ENCODE measurements around the gene SIAE.

The SIAE gene, protein sequence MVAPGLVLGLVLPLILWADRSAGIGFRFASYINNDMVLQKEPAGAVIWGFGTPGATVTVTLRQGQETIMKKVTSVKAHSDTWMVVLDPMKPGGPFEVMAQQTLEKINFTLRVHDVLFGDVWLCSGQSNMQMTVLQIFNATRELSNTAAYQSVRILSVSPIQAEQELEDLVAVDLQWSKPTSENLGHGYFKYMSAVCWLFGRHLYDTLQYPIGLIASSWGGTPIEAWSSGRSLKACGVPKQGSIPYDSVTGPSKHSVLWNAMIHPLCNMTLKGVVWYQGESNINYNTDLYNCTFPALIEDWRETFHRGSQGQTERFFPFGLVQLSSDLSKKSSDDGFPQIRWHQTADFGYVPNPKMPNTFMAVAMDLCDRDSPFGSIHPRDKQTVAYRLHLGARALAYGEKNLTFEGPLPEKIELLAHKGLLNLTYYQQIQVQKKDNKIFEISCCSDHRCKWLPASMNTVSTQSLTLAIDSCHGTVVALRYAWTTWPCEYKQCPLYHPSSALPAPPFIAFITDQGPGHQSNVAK

DNA sequence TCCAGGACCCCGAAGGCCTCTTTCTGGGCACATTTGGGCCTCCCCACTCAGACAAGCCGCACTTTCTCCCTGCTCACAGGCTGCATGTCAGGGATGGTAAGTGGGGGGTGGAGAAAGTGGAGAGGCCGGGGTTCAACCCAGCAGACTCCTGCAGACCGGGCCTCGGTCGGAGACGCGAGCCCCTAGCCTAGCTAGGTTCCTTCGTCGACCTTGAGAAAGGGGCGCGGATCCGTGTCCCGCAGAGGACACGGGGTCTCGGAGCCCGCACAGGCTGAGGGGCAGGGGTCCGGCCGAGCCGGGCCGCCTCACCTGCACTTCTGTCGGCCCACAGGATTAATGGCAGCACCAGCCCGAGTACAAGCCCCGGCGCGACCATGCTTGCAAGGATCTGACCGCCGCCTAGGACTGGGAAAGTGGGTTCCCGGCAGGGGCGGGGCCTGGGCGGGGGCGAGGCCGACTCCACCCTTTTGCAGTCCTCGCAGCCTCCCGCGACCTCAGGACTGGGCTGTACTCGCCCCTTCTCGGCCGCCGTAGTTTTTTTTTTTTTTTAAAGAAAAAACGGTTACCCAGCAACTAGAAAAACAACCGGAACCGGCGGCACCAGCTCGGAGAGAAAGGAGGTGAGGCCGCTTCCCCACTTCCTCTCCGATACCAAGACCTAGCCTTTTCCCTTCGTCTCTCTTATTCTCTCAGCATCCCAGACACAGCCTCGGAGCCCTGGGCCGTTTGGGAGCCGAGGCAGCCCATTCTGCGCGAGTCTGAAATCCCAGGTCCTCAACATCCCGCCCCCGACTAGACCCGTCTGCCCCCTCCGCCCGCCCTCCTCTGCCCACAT, at the start of gene SIAE, which contains the start of gene SPA17:
SIAE (minus strand) TSS at position 407 of the 835 bp plus-strand sequence; CDS start at position 376, 31 bp downstream.
SPA17 (plus strand) TSS at position 572 of the 835 bp plus-strand sequence. CDS start 1,361 bp downstream, outside the sequence.
- DNase-seq = peak; percentile 94

DNA sequence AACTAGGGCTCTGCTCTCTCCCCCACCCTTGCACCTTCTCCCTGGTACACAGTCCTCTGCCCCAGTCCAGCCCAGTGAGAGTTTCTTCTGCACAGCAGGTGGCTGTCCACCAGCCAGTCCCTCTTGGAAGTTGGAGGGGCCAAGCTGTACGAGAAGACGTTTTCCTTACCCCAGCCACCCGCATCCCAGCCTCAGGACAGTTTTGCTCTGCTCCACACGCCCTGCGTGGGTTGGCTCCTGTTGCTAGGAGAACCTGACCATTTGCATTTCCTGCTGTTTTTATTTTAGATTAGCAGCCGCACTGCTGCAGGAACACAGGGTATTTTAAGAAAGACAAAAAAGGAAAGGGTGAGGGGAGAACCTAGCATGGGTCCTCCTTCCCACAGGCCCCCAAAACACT, 48.6 kb upstream of the SIAE start:
- no peak for DNase-seq

DNA sequence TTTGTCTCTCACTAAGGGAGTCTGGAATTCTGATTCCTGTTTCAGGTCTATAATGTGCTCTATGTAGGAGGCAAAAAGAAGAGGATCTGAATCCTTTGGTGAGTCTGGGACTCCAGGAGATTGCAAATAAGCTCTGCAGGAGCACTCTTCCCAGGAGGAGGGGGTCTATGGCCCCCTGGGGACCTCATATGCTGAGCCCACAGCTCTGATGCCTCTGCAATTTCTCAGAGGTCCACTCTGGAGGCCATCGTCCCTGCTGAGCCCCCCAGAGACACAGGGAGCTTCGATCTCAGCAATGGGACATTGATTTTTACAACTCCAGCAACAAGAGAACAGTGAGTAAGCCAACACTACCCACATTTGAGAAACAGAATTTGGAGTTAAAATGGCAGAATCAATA, 46.0 kb upstream of the SIAE start:
- DNase-seq = no peak

DNA sequence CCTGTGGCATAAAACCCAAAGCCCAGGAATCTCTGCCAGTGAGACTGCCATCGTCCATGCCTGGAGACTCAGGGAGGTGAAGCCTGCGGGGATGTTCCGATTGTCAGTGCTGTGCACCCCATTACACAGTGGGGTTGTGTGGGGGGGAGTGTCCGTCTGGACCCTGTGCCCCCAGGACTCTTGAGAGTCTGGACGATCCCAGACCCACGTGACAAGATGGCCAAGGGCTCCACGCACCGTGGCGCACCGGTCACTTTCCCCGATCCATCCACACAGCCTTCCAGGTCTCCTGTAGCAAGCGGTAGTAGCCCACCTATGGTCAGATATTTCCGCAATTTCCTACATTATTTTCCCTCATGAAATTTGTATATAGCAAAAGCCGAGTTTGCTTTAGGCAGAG, 45.3 kb upstream of the SIAE start:
- no peak for DNase-seq

DNA sequence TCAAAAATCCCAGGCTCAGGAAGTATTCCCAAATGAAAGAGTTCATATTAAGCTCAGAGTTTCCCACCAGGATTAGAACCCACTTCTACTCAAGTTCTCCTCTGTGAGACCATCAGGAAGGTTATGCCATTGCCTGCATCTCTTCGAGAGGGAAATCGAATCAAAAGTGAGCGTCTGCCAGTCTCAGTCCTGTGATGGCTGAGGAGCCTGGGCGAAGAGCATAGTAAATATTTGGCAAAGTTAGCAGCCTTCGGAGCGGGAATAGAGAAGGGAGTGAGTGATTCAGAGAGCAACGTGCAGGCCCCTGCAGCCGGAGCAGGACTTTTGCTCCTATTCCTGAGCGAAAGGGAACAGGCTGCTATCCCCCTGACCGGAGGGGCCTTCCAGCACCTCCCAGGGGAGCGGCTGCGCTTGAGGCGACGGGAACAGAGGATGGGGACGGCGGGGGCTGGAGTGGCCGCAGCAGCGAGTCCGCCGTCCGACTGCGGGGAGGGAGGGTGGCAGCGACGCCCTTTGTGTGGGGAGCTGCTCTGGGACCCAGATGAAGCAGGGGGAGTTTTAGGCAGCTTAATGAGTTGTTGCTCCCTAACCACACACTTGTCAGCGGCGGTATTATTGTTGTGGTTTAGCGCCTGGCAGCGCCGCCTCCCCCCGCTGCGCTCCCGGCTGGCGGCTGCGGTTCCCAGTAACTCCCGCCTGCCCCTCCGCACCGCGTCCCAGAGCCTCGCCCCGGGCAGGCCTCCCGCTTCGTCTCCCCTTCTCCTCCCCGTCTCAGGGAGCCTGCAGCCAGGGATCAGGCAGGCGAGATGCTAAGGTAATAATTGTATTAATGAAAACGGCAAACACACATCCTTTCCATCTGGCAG, 44.5 kb upstream of the SIAE start:
- no peak for DNase-seq

DNA sequence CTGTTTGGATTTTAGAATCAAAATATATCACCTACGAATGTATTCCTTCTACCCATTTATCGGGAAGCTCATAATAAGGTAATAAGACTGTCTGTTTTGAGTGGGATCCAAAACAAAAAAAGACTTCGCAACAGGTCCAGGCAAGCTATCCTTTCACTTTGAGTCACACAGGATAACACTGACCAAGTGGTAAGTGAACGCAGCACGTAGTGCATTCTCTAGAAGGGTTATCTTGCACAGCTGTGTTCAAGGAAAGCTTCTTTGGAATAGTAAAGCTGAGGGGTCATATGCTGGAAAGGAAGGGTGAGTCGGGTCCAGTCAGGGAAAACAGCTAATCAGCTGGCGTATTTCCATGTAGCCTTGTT, 43.9 kb upstream of the SIAE start:
- no peak for DNase-seq

DNA sequence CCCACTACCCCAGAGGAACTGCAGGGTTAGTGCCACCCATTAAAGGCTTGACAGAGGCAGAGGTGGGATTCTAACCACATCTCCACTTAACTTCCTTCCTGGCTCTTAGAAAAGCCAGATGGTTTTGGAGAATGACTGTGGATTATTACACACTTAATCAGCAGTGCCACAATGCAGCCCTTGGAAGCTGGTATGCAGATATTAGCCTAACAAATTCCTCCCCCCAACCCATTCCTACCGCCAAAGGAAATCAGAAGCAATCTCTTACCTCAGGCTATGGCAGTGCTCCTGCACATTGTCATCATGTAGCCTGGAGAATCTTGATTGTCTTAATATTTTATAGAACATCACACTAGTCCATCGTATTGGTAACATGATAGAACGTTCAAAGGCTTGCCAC, 43.1 kb upstream of the SIAE start:
- no peak for DNase-seq

DNA sequence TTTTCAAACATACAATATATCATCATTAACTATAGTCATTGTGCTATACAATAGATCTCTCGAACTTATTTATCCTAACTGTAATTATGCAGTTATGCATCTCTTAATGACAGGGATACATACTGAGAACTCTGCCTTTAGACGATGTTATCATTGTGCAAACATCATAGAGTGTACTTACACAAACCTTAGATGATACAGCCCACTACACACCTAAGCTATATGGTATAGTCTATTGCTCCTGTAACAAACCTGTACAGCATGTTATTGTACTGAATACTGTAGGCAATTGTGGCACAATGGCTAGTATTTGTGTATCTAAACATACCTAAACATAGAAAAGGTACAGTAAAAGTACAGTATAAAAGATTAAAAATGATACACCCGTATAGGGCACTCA, 38.9 kb upstream of the SIAE start:
- DNase-seq = no peak

DNA sequence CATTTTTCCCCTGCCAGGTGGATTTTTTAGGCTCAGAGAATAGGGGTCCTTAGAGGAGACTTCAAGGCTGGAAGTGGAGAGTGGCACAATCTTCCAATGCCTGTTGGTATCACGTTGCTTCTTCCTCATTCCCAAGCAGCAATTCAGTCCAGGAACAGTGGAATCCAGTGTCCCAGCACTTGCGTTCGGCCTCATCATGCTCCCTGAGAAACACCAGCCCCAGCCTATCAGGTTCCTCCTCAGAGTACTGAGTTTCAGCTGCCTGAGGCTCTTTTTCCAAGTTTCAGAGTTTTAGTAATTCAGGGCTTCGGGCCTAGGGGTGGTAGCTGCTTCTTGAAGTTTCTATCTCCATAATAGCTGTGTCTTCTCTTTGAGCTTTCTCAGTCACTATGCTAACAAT, 34.3 kb upstream of the SIAE start:
- no peak for DNase-seq

DNA sequence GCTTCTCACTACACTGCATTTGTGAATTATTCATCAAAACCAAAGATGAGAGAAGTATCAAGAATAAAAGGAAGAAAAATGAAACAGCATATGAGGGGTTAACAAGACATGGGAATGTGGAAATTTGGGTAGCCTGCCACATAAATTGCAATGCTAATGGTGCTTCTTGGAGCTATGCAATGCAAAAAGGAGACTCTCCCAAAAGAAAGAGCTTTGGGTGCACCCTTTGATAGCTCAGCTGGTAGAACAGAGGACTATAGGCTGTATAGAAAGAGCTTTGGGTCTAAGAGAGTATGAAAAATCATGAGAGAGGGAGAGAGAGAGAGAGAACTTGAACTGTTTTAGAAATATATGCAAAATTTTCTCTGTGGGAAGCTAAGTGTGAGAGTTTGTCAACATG, 26.5 kb upstream of the SIAE start:
- DNase-seq = no peak

DNA sequence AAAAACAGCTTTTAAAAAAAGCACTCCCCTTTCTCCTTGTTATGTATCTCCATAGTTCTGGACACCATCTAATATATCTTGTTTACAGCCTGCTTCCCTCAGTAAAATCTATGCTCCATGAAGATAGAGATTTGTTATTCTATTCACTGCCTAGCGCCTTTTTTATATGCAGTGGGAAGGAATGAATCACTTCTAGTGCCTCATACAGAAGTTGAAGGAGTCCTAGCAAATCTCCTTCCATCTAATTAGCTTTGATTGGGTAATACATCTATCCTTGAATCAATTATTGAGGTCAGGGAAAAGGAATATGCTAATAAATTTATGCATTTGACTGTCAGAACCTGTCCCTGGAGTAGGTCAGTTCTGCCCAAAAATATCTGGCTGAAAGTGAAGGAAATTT, 26.0 kb upstream of the SIAE start:
- no peak for DNase-seq

DNA sequence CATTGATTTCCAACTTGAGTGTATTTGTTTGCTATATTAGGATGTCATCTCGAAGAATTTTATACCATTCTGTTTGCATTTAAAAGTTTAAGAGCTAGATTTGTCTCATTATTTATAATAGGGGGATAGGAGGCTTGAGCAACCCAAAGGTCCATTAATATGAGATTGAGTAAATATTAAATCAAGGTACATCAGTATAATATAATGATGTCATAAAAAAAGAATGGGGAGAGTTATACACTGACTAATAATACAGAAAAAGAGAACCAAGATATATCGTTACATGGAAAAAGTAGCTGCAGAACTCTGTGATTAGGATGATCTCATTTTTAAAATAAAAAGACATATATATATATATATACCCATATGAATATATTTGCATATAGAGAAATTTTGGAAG, 19.6 kb upstream of the SIAE start:
- no peak for DNase-seq

DNA sequence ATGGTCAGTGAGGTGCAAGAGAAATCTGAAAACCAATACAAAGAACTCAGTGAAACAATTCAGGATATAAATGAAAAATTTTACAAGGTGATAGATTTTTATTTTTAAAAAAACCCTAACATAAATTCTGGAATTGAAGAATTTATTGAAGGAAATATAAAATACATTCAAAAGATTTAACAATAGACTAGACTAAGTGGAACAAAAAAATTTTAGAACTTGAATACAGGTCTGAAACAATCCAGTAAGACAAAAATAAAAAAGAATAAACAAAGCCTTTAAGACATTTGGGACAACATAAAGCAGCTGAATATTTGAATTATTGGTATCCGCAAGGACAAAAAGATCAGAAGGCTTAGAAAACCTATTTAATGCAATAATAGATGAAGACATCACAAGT, 8.9 kb upstream of the SIAE start:
- no peak for DNase-seq

DNA sequence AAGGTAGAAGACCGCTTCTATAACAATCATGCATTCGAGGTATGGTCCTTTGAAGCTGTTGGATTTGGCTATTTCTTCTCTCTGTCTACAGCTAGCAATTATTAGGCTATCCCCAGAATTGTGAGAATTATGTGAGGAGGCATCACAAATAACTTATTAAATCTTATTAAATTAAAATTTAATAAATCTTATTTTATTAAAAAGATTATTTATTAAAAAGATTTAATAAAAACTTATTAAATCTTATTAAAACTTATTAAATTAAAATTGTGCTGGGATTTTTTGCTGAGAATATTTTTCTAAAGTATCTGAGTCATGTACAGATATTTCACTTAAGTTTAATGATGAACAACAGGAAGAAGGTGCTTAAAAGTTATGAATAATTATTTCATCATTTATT, 7.9 kb upstream of the SIAE start:
- DNase-seq = no peak

DNA sequence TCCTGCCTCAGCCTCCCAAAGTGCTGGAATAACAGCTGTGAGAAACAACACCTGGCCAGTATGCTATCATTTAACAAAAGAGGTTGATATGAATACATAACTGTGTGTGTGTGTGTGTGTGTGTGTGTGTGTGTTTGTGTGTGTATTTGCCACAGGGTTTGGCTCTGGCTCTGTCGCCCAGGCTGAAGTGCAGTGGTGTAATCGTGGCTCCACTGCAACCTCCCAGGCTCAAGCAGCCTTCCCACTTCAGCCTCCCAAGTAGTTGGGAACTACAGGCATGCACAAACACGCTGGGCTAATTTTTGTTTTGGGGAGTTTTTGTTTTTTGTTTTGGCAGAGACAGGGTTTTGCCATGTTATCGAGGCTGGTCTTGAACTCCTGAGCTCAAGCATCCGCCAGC, 4.9 kb upstream of the SIAE start:
- no peak for DNase-seq

DNA sequence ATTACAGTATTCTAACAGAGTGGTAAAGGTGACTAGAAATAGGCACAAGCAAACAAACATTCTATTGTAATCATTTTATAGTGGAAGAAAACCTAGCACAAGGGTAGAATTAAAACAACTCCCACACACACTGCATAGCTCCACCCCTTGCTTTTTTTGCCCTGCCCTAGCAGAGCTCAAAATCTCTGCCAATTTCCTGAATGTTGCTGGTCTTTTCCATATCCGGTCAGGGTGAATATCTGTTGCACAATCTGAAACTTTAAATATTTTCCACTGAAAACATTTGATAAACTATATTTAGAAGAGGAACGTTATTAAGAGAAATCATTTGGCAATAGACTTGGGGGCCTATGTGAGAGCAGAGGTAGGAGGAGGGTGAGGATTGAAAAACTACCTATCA, 2.8 kb upstream of the SIAE start:
- no peak for DNase-seq

DNA sequence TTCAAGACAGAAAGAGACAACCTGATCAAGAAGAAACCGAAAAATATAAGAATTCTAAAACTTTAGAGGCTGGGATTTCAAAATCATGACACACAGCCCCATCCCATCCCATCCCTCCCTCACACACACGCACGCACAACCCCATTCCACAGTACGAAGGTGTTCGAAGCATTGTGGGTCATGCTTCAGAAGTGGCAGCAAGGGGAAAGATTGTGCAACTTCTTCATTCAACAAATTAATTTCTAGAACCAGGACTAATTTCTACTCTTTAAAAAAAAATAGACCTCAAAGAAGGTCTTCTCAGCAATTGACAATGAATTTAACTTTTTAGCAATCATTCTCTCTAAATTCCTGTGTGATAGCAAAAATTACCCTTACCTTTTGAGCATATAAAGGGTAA, 1.0 kb upstream of the SIAE start:
- DNase-seq = no peak

DNA sequence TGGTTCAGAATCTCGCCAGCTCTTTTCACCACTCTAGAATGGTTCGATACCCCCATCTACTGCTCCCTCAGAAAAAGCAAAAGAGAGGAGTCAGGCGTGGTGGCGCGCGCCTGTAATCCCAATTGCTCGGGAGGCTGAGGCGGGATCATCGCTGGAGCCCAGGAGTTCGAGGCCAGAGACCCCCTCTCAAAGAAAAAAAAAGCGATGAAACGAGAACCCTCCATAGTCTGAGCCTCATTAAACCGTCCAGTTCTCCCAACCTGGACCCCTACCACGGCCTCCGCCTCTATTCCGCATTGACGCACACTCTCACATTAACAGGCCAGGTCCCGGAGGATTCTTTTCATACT, 604 bp upstream of the SIAE start:
- no peak for DNase-seq

DNA sequence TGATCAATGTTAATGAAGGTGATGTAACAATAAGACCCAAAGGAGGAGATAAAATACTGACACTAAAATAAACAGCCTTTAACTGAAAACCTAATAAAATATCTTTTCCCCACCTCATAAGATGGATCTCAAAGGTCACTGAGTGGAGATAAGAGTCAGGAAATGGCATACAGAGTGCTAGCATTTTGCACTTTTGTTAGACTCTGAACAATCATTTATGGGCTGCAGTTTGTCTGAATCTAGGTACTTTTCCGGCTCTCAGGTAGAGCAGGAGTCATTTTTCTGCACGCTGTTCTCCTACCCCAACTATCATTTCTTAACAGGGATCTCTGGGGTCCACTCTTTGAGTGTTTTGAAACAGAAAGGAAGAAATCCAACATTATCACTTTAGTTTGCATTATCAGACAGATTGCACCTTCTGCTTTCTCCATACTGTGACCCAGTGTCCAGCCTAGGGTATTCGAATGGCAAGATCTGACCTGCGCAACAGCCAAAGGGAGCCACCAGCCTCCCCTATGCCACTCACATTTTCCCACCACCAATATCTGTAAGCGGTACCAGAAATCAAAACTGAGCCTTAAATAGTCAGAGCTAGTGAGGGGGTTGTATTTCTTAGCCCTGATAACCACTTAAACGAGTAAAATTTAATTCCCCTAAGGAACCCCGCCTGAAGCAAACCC, 863 bp downstream of the SIAE start:
- DNase-seq = no peak

DNA sequence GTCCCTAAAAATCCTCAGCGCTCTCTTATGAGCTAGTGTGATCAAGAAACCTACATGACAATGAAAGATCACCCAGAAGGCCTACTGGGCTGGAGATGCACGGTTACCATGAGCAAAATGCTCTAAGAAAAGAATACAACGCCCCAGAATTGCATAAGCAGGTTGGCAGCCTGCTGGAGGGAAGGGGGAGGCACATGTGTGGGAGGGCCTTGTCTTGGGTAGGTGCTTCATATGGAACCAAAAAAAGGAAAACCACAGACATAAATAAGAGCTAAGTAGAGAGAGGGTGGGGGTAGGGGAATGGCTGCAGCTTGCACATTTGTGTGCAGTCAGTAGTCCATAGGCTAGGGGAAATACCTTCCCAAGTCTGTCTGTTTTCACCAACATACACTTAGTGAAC, 2.8 kb downstream of the SIAE start:
- DNase-seq = peak; percentile 67

DNA sequence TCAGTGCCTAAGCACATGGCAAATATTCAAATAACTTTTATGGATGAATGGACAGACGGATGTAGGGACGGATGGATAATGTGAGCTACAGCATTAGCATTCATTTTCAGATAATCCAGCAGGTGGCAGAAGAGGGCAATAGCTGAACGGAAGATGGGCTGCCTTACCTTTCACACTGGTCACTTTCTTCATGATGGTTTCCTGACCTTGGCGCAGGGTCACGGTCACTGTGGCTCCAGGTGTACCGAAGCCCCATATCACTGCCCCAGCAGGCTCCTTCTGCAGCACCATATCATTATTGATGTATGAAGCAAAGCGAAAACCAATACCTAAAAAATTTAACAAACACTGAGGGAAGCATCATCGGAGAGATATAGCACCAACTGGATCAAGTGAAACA, 4.3 kb downstream of the SIAE start:
- peak; percentile 66 for DNase-seq

DNA sequence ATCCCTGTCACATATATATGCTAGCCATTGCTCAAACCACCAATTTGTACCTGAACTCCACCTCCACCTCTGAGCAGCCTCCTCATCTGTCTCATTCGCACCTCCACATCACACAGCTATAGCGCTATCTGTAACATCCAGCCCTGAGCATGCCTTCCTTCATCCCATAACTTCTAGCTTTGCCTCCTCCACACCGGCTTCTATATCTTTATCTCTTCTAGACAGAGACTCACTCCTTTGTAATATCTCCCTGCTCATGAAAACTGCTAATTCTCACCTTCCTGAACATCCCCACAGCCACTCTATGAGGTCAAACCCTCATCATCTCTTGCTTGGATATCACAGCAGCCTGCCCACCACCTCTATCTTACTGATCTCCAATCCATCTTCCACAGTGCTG, 5.9 kb downstream of the SIAE start:
- no peak for DNase-seq

DNA sequence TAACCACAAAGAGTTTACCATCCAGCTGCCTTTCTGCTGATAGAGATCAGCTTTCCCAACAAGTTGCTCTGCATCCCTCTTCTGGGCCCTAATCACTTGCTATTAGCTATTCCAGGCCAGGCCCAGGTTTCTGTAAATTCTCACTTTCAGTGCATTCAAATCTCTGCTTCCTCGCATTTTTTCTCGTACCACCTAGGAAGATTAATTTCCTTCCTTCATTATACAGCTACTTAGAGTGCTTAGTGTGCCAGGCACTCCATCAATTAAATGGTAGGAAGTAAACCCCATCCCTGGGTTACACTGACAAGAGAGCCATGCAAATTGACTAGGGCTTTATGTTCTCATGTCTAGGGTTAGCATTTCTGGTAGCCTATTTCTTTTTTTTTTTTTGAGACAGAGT, 9.7 kb downstream of the SIAE start:
- no peak for DNase-seq

All from activated effector memory CD4-positive, alpha-beta T cell treated with anti-CD3 and anti-CD28 coated beads, Interleukin-2, amount 50 U/mL, for 16 hours (primary cell).